ENCODE results near the gene TMEM201. TPM values are rescaled to one million over a fixed set of nuclear protein-coding genes. Genes with fewer than 3 reads are reported as not detected.

The TMEM201 gene
- polyA plus RNA-seq, 2 of the 4 experiments (the other 2 are of a cell fraction): 1.9 to 8.7 TPM

GRCh38 chr1:9606948-9607347 is 18.2 kb downstream of the TMEM201 start:
- Histone ChIP-seq H3K4me3 (no peak overlapping the region), H3K4me1 (no peaks in the 10 kb centered on the region), H3K9me3 (no peaks in the 10 kb centered on the region), H3K27ac (no peak overlapping the region), H3K4me2 (no peak overlapping the region)
- POLR2A ChIA-PET: no interaction called here
- CTCF ChIA-PET: interaction anchor here (1.5 kb wide), 1 partner anchor 9 kb away, joined by 6 read pairs; no protein-coding TSS in a partner anchor
- whole genome bisulfite sequencing (ENCODE audit: missing lambda C conversion rate): 96% methylated on average over 5 of the region's 10 CpGs
- FAIRE-seq (no peak), DNase-seq (ENCODE audit: low read depth in 1 of 2, low spot score in 1 of 2) (no peak), ATAC-seq (no peak)
- no peak for TF ChIP-seq ZC3H11A (IDR thresholded peaks at IDR 0.05)
- no peak for TF ChIP-seq TFCP2L1 (CRISPR knock-in tag; IDR thresholded peaks at IDR 0.05)
- TF ChIP-seq NPAS2 (CRISPR knock-in tag; IDR thresholded peaks at IDR 0.05; ENCODE audit: borderline replicate concordance): no peak
- TF ChIP-seq NR3C1 (IDR thresholded peaks at IDR 0.05): no peak
- no peak for TF ChIP-seq SREBF2 (IDR thresholded peaks at IDR 0.05)
- no peak for TF ChIP-seq RARB (CRISPR knock-in tag; IDR thresholded peaks at IDR 0.05)
- TF ChIP-seq RCOR1 (IDR thresholded peaks at IDR 0.05; ENCODE audit: low read depth, low read length): no peak
- no peak for TF ChIP-seq MAFK (IDR thresholded peaks at IDR 0.05; ENCODE audit: partially characterized antibody)
- no peak for TF ChIP-seq JUNB (IDR thresholded peaks at IDR 0.05)
- no peak for TF ChIP-seq MYC (IDR thresholded peaks at IDR 0.05; ENCODE audit: borderline replicate concordance, low read length)
- no peak for TF ChIP-seq CTCF (IDR thresholded peaks at IDR 0.05)
- TF ChIP-seq KDM1A (IDR thresholded peaks at IDR 0.05; ENCODE audit: low read depth): no peak
- TF ChIP-seq ESRRA (IDR thresholded peaks at IDR 0.05; ENCODE audit: borderline replicate concordance, low read length): no peak
- no peak for TF ChIP-seq POLR2AphosphoS2 (conservative IDR thresholded peaks at IDR 0.05; ENCODE audit: low read length)
- no peak for TF ChIP-seq EP300 (IDR thresholded peaks at IDR 0.05)

- ChIA-PET POLR2A (no interaction called here), CTCF (interaction anchor here (1.5 kb wide), 1 partner anchor 9 kb away, joined by 6 read pairs; no protein-coding TSS in a partner anchor)
- Histone ChIP-seq H3K27ac (no peak overlapping the region), H3K4me2 (no peak overlapping the region), H3K4me1 (no peaks in the 10 kb centered on the region), H3K4me3 (no peak overlapping the region), H3K9me3 (no peaks in the 10 kb centered on the region)
- ATAC-seq: no peak
- 89% methylated on average over 13 of the region's 19 CpGs for WGBS (ENCODE audit: missing lambda C conversion rate)
- TF ChIP-seq HOXB5 (CRISPR knock-in tag; IDR thresholded peaks at IDR 0.05): no peak
- TF ChIP-seq ZC3H11A (IDR thresholded peaks at IDR 0.05): no peak
- TF ChIP-seq ELK1 (IDR thresholded peaks at IDR 0.05; ENCODE audit: low read depth, low read length): no peak
- no peak for TF ChIP-seq KDM1A (IDR thresholded peaks at IDR 0.05; ENCODE audit: low read depth)
- TF ChIP-seq EHMT2 (IDR thresholded peaks at IDR 0.05; ENCODE audit: low read depth): no peak
- TF ChIP-seq POLR2A (IDR thresholded peaks at IDR 0.05; ENCODE audit: low read length): no peak
- no peak for TF ChIP-seq RFX5 (IDR thresholded peaks at IDR 0.05)
- no peak for TF ChIP-seq NPAS2 (CRISPR knock-in tag; IDR thresholded peaks at IDR 0.05; ENCODE audit: borderline replicate concordance)
- no peak for TF ChIP-seq KDM5A (IDR thresholded peaks at IDR 0.05)
- no peak for TF ChIP-seq TFCP2L1 (CRISPR knock-in tag; IDR thresholded peaks at IDR 0.05)
- no peak for TF ChIP-seq RCOR1 (IDR thresholded peaks at IDR 0.05; ENCODE audit: low read depth, low read length)
- no peak for TF ChIP-seq CTCF (IDR thresholded peaks at IDR 0.05)
- TF ChIP-seq HOXA7 (CRISPR knock-in tag; IDR thresholded peaks at IDR 0.05): no peak
- no peak for TF ChIP-seq HDAC2 (IDR thresholded peaks at IDR 0.05)
- no peak for TF ChIP-seq BHLHE40 (IDR thresholded peaks at IDR 0.05; ENCODE audit: low read depth, low read length)
- no peak for DNase-seq (ENCODE audit: low read depth in 1 of 2, low spot score in 1 of 2)
- FAIRE-seq: no peak
These were observed 18.6 kb downstream of the TMEM201 start for GRCh38 chr1:9607352-9607751.

Data from A549 (cell line).